A673 (cell line): ENCODE measurements around the gene SMIM34.
"Not testable (repeated sequence)": the region's sequence is repeated elsewhere in the genome, so short reads cannot be mapped to it uniquely, and the experiment has no call there.

Experiments used
- EZH2 ChIP-seq: fragments of 200-600 bp; sonication (generic); IDR thresholded peaks from 2 replicates; pipeline ENCODE4 v1.6.1; 2017; ENCODE audit warnings: borderline replicate concordance, low read depth, mild to moderate bottlenecking, mixed read lengths, antibody characterized with exemption, low read length; ENCODE audit not compliant: poor library complexity, severe bottlenecking
- TF ChIP-seq, protein P1 (sequence below): fragments of 300-800, 200-600 bp; sonication (generic); conservative IDR thresholded peaks from 2 replicates; pipeline ENCODE4 v1.5.1; 2017; ENCODE audit warnings: low read depth, mild to moderate bottlenecking, antibody characterized with exemption, low read length, moderate library complexity, mixed read lengths

GRCh38 chr21:34374462-34374861 lies 49.3 kb downstream of the SMIM34 start:
- TF ChIP-seq, protein P1, sequence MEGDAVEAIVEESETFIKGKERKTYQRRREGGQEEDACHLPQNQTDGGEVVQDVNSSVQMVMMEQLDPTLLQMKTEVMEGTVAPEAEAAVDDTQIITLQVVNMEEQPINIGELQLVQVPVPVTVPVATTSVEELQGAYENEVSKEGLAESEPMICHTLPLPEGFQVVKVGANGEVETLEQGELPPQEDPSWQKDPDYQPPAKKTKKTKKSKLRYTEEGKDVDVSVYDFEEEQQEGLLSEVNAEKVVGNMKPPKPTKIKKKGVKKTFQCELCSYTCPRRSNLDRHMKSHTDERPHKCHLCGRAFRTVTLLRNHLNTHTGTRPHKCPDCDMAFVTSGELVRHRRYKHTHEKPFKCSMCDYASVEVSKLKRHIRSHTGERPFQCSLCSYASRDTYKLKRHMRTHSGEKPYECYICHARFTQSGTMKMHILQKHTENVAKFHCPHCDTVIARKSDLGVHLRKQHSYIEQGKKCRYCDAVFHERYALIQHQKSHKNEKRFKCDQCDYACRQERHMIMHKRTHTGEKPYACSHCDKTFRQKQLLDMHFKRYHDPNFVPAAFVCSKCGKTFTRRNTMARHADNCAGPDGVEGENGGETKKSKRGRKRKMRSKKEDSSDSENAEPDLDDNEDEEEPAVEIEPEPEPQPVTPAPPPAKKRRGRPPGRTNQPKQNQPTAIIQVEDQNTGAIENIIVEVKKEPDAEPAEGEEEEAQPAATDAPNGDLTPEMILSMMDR = not testable (repeated sequence)
- TF ChIP-seq EZH2 = not testable (repeated sequence)
